K562 (cell line): ENCODE results near the gene ASB10. TPM values are rescaled to one million over a fixed set of nuclear protein-coding genes. Genes with fewer than 3 reads are reported as not detected.

Source experiments
- BRD4 ChIP-seq: fragments of 200-600 bp; sonication (generic); IDR thresholded peaks from 2 replicates; pipeline ENCODE4 v1.6.1; 2017; ENCODE audit warnings: inconsistent platforms
- CBFB ChIP-seq: sonication (generic); formaldehyde crosslinking; IDR thresholded peaks from 2 replicates; pipeline ENCODE4 v1.4.0; 2020; ENCODE audit warnings: mild to moderate bottlenecking, missing genetic modification reagents
- HDAC2 ChIP-seq: fragments of 450-650 bp; IDR thresholded peaks from 2 replicates; pipeline ENCODE4 v1.6.1; 2016; ENCODE audit warnings: mild to moderate bottlenecking
- KHSRP ChIP-seq: fragments of 450-650 bp; IDR thresholded peaks from 2 replicates; pipeline ENCODE4 v1.6.1; 2017
- MAFG ChIP-seq: fragments of 450-650 bp; conservative IDR thresholded peaks from 2 replicates; pipeline ENCODE4 v1.6.1; 2016; ENCODE audit warnings: missing genetic modification characterization, missing compliant biosample characterization
- MEIS2 ChIP-seq: fragments of 450-650 bp; IDR thresholded peaks from 2 replicates; pipeline ENCODE4 v1.6.1; 2014; ENCODE audit warnings: mild to moderate bottlenecking; ENCODE audit not compliant: partially characterized antibody
- MNT ChIP-seq, 2 experiments: fragments of 450-650 bp; conservative IDR thresholded peaks; 2 replicates each; pipeline ENCODE4 v1.6.1; 2017; ENCODE audit warnings: mild to moderate bottlenecking in 2 of 2, moderate library complexity in 2 of 2
- MTA2 ChIP-seq: fragments of 450-650 bp; IDR thresholded peaks from 2 replicates; pipeline ENCODE4 v1.6.1; 2016; ENCODE audit warnings: low read depth
- NFRKB ChIP-seq: fragments of 450-650 bp; IDR thresholded peaks from 2 replicates; pipeline ENCODE4 v1.6.1; 2016; ENCODE audit warnings: low read depth
- PTTG1 ChIP-seq: fragments of 450-650 bp; IDR thresholded peaks from 2 replicates; pipeline ENCODE4 v1.6.1; 2016; ENCODE audit warnings: low read depth, mild to moderate bottlenecking, missing genetic modification characterization, missing compliant biosample characterization
- SNIP1 ChIP-seq: fragments of 450-650 bp; IDR thresholded peaks from 2 replicates; pipeline ENCODE4 v1.7.1; 2017; ENCODE audit warnings: low read depth, mild to moderate bottlenecking
- STAG1 ChIP-seq: sonication (generic); formaldehyde crosslinking; IDR thresholded peaks from 2 replicates; pipeline ENCODE4 v1.5.0; 2020; ENCODE audit warnings: missing genetic modification reagents, borderline replicate concordance
- TGIF2 ChIP-seq: sonication (generic); formaldehyde crosslinking; IDR thresholded peaks from 2 replicates; pipeline ENCODE4 v1.8.1; 2022; ENCODE audit warnings: mild to moderate bottlenecking, missing genetic modification reagents, moderate library complexity
- ZKSCAN3 ChIP-seq: fragments of 250-450 bp; sonication (Bioruptor Pico); IDR thresholded peaks from 2 replicates; pipeline ENCODE4 v1.4.0; 2020
- ZNF140 ChIP-seq: fragments of 250-450 bp; sonication (Bioruptor Pico); IDR thresholded peaks from 2 replicates; pipeline ENCODE4 v1.8.0; 2021; ENCODE audit warnings: moderate library complexity, mild to moderate bottlenecking, inconsistent platforms
- polyA plus RNA-seq, 8 experiments: library from polyadenylated mRNA; depleted of rRNA in 4 of 8; stranded (reverse) in 5 of 8; unstranded in 3 of 8; fragments of >200 nt; fragmentation: Nextera tagmentation in 2 of 8; fragmentation: Illumina TruSeq in 1 of 8; extraction: Ambion mirVana in 2 of 8; extraction: Trizol in 1 of 8; gene quantifications; 2 replicates each; pipeline versions ENCODE4 v1.2.1 to v1.2.3, GENCODE V29; 2011 to 2014; ENCODE audit warnings: inconsistent platforms in 1 of 8, missing spikeins in 1 of 8
- total RNA-seq, 7 experiments: library from RNA; depleted of rRNA in 6 of 7; stranded (reverse); fragments of >200 nt in 6 of 7; fragmentation: Illumina TruSeq in 2 of 7; extraction: Trizol in 2 of 7; gene quantifications; 2 replicates each; pipeline versions ENCODE4 v1.2.1 to v1.2.3, GENCODE V29; 2011 to 2021; ENCODE audit warnings: low replicate concordance in 1 of 7
- TF ChIP-seq, protein P1 (sequence below): sonication (generic); IDR thresholded peaks from 2 replicates; pipeline ENCODE4 v1.6.1; 2016
- TF ChIP-seq, protein P2 (sequence below): fragments of 250-450 bp; sonication (Bioruptor Pico); IDR thresholded peaks from 2 replicates; pipeline ENCODE4 v1.4.0; 2020; ENCODE audit warnings: mild to moderate bottlenecking, moderate library complexity
- TF ChIP-seq, protein P3 (sequence below): fragments of 250-450 bp; sonication (Bioruptor Pico); IDR thresholded peaks from 2 replicates; pipeline ENCODE4 v1.5.0; 2020; ENCODE audit warnings: mild to moderate bottlenecking
- TF ChIP-seq, protein P4 (sequence below): fragments of 250-450 bp; sonication (Bioruptor Pico); IDR thresholded peaks from 2 replicates; pipeline ENCODE4 v1.5.0; 2020; ENCODE audit warnings: mild to moderate bottlenecking, borderline replicate concordance

ASB10 gene
- total and polyA plus RNA-seq, 9 of the 15 experiments (the other 6 are each of a cell fraction or from before 2014, with no cell fraction given): not detected

- TF ChIP-seq HDAC2: peak; percentile 68; the same call in 1 of the 2 replicates
- TF ChIP-seq CBFB (CRISPR knock-in tag): no peak
- TF ChIP-seq, protein P1, sequence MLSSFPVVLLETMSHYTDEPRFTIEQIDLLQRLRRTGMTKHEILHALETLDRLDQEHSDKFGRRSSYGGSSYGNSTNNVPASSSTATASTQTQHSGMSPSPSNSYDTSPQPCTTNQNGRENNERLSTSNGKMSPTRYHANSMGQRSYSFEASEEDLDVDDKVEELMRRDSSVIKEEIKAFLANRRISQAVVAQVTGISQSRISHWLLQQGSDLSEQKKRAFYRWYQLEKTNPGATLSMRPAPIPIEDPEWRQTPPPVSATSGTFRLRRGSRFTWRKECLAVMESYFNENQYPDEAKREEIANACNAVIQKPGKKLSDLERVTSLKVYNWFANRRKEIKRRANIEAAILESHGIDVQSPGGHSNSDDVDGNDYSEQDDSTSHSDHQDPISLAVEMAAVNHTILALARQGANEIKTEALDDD: no peak
- TF ChIP-seq, protein P2, sequence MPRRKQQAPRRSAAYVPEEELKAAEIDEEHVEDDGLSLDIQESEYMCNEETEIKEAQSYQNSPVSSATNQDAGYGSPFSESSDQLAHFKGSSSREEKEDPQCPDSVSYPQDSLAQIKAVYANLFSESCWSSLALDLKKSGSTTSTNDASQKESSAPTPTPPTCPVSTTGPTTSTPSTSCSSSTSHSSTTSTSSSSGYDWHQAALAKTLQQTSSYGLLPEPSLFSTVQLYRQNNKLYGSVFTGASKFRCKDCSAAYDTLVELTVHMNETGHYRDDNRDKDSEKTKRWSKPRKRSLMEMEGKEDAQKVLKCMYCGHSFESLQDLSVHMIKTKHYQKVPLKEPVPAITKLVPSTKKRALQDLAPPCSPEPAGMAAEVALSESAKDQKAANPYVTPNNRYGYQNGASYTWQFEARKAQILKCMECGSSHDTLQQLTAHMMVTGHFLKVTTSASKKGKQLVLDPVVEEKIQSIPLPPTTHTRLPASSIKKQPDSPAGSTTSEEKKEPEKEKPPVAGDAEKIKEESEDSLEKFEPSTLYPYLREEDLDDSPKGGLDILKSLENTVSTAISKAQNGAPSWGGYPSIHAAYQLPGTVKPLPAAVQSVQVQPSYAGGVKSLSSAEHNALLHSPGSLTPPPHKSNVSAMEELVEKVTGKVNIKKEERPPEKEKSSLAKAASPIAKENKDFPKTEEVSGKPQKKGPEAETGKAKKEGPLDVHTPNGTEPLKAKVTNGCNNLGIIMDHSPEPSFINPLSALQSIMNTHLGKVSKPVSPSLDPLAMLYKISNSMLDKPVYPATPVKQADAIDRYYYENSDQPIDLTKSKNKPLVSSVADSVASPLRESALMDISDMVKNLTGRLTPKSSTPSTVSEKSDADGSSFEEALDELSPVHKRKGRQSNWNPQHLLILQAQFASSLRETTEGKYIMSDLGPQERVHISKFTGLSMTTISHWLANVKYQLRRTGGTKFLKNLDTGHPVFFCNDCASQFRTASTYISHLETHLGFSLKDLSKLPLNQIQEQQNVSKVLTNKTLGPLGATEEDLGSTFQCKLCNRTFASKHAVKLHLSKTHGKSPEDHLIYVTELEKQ: no peak
- no peak for TF ChIP-seq MAFG (tag)
- TF ChIP-seq, protein P3, sequence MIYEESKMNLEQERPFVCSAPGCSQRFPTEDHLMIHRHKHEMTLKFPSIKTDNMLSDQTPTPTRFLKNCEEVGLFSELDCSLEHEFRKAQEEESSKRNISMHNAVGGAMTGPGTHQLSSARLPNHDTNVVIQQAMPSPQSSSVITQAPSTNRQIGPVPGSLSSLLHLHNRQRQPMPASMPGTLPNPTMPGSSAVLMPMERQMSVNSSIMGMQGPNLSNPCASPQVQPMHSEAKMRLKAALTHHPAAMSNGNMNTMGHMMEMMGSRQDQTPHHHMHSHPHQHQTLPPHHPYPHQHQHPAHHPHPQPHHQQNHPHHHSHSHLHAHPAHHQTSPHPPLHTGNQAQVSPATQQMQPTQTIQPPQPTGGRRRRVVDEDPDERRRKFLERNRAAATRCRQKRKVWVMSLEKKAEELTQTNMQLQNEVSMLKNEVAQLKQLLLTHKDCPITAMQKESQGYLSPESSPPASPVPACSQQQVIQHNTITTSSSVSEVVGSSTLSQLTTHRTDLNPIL: no peak
- TF ChIP-seq TGIF2 (CRISPR knock-in tag): no peak
- no peak for TF ChIP-seq KHSRP
- TF ChIP-seq, protein P4, sequence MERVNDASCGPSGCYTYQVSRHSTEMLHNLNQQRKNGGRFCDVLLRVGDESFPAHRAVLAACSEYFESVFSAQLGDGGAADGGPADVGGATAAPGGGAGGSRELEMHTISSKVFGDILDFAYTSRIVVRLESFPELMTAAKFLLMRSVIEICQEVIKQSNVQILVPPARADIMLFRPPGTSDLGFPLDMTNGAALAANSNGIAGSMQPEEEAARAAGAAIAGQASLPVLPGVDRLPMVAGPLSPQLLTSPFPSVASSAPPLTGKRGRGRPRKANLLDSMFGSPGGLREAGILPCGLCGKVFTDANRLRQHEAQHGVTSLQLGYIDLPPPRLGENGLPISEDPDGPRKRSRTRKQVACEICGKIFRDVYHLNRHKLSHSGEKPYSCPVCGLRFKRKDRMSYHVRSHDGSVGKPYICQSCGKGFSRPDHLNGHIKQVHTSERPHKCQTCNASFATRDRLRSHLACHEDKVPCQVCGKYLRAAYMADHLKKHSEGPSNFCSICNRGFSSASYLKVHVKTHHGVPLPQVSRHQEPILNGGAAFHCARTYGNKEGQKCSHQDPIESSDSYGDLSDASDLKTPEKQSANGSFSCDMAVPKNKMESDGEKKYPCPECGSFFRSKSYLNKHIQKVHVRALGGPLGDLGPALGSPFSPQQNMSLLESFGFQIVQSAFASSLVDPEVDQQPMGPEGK (CRISPR knock-in tag): no peak
- peak; percentile 25; the same call in 1 of the 2 replicates for TF ChIP-seq NFRKB
- no peak for TF ChIP-seq ZNF140 (CRISPR knock-in tag)
- TF ChIP-seq MEIS2: no peak
- no peak for TF ChIP-seq SNIP1
- no peak for TF ChIP-seq MNT (conservative IDR thresholded peaks at IDR 0.05)
- no peak for TF ChIP-seq ZKSCAN3 (CRISPR knock-in tag)
- no peak for TF ChIP-seq PTTG1
- no peak for TF ChIP-seq BRD4
- no peak; the same call in 1 of the 2 replicates for TF ChIP-seq STAG1 (CRISPR knock-in tag)
- TF ChIP-seq MTA2: no peak; the same call in 1 of the 2 replicates
Measured at GRCh38 chr7:151168003-151168786, 18.9 kb downstream of the ASB10 start (continued).
